Adrenal gland (tissue), 12 donors: Measurements from ENCODE around the gene C10orf105. TPM values are rescaled to one million over a fixed set of nuclear protein-coding genes. Genes with fewer than 3 reads are reported as not detected.

Experiments
- DNase-seq, 7 donors: peaks; one replicate each; pipeline ENCODE4 v3.0.0-alpha.2; 2019 to 2020
- H3K27ac ChIP-seq, 5 donors: fragments of 200-600 bp; sonication (generic) in 4 of 5; 1 replicate in 3 of 5; 2 replicates in 2 of 5; pipeline versions ENCODE4 v1.5.1 to v1.8.0; 2016 to 2020; ENCODE audit warnings: mild to moderate bottlenecking in 1 of 5
- H3K27me3 ChIP-seq: fragments of 200-600 bp; 2 replicates; pipeline ENCODE4 v1.8.0; 2021
- H3K36me3 ChIP-seq, 2 donors: fragments of 200-600 bp; replicated peaks in 1 of 2; 1 replicate in 1 of 2; 2 replicates in 1 of 2; pipeline versions ENCODE4 v1.5.1 to v1.8.0; 2018 to 2022
- H3K4me1 ChIP-seq, 2 donors: fragments of 200-600 bp; replicated peaks in 1 of 2; 1 replicate in 1 of 2; 2 replicates in 1 of 2; pipeline versions ENCODE4 v1.5.1 to v1.8.0; 2018 to 2021
- H3K4me3 ChIP-seq, 4 donors: fragments of 200-600 bp; sonication (generic) in 3 of 4; one replicate each; pipeline ENCODE4 v1.5.1; 2016 to 2018
- H3K9me3 ChIP-seq, 3 donors: fragments of 200-600 bp; sonication (generic) in 1 of 3; replicated peaks in 1 of 3; 1 replicate in 2 of 3; 2 replicates in 1 of 3; pipeline versions ENCODE4 v1.5.1 to v1.8.0; 2016 to 2021
- POLR2A ChIP-seq, 2 donors: fragments of 450-650 bp; IDR thresholded peaks; one replicate each; pipeline ENCODE4 v1.6.1; 2017; ENCODE audit warnings: antibody characterized with exemption in 2 of 2, mild to moderate bottlenecking in 2 of 2, moderate library complexity in 1 of 2
- WGBS, 4 donors: extraction: QIAGEN DNeasy Blood & Tissue Kit in 2 of 4; methylation state at CpG; one replicate each; pipeline versions ENCODE4 v1.1.5 to v1.1.7; 2013 to 2017; 5-methylcytosine and 5-hydroxymethylcytosine counted together
- intact Hi-C, 2 donors: fragments of 100-400 bp; cut with DNase I; formaldehyde crosslinking; loops; one replicate each; pipeline versions ENCODE4 v1.14.1 to v1.15.0; 2022 to 2023
- polyA plus RNA-seq, 3 donors: library from polyadenylated mRNA; stranded (reverse); fragments of 200-250 nt in 2 of 3; fragments of 350-450 nt in 1 of 3; fragmentation: Illumina TruSeq in 1 of 3; extraction: RNeasy Lipid Tissue Mini Kit (QIAGEN cat#74804) in 1 of 3; gene quantifications; one replicate each; pipeline ENCODE4 v1.2.3, GENCODE V29; 2013 to 2014
- total RNA-seq, 9 donors: library from RNA; depleted of rRNA in 4 of 9; stranded (reverse); fragments of >200 nt in 4 of 9; fragments of 120-200 nt in 1 of 9; fragmentation: NEBNext Ultra II Directional in 1 of 9; extraction: Animal tissue kit (Norgen Biotek cat#: 25700) in 1 of 9; gene quantifications; one replicate each; pipeline versions ENCODE4 v1.1.0 to v1.2.4, GENCODE V29; 2013 to 2023
- TF ChIP-seq, protein P1 (sequence below), 6 experiments: fragments of 450-650 bp in 4 of 6; fragments of 200-600 bp in 2 of 6; sonication (generic) in 1 of 6; IDR thresholded peaks; 1 replicate in 5 of 6; 2 replicates in 1 of 6; pipeline versions ENCODE4 v1.5.1 to v1.8.0; 2016 to 2021; ENCODE audit warnings: antibody characterized with exemption in 6 of 6, mild to moderate bottlenecking in 2 of 6, moderate library complexity in 1 of 6
- donor health status: healthy with polysubstance abuse.
- donor health status: Bipolar disorder and iron deficiency.
- donor health status: DM: yes; HTN: yes; CAD: no.
- donor health status: DM: no; HTN: no; CAD: no.
- donor health status: DM: no; HTN: no; CAD: no.
- donor health status: DM: yes; HTN: yes; CAD: no.

The C10orf105 gene
- total and polyA plus RNA-seq, 12 donors, result under 0.01 to 0.48 (median 0.07) TPM; not detected in 2

DNA sequence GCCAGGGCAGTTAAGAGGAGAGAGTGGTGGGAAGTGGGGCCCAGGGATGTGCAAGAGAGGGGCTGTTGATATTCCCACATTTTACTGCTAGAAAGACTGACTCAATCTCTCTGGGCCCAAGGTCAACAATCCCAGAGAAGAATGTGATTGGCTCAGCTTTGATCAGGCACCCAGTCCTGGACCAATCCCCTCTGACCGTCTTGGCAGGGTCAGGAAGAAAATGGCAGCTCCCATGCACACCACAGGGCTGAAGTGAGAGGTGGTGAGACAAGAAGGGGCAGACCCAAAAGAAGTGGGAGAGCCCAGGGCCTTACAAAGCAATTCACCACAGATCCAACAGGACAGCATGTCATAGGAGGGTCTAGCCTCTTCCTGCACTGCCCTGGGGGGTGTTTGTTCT, 3.3 kb upstream of the C10orf105 start:
- Histone ChIP-seq H3K27me3 (no peaks in the 10 kb centered on the region), H3K27ac (no peak overlapping the region), H3K36me3 (no peaks in the 10 kb centered on the region), H3K4me3 (no peak overlapping the region), H3K9me3 (no peaks in the 10 kb centered on the region), H3K4me1 (peaks cover 10 to 20% of the 10 kb centered on the region in 2 donors)
- TF ChIP-seq, protein P1, sequence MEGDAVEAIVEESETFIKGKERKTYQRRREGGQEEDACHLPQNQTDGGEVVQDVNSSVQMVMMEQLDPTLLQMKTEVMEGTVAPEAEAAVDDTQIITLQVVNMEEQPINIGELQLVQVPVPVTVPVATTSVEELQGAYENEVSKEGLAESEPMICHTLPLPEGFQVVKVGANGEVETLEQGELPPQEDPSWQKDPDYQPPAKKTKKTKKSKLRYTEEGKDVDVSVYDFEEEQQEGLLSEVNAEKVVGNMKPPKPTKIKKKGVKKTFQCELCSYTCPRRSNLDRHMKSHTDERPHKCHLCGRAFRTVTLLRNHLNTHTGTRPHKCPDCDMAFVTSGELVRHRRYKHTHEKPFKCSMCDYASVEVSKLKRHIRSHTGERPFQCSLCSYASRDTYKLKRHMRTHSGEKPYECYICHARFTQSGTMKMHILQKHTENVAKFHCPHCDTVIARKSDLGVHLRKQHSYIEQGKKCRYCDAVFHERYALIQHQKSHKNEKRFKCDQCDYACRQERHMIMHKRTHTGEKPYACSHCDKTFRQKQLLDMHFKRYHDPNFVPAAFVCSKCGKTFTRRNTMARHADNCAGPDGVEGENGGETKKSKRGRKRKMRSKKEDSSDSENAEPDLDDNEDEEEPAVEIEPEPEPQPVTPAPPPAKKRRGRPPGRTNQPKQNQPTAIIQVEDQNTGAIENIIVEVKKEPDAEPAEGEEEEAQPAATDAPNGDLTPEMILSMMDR (IDR thresholded peaks at IDR 0.05), result no peak
- no peak for TF ChIP-seq POLR2A (IDR thresholded peaks at IDR 0.05)
- 70 to 91% (median 77%) methylated on average over 1 of the region's 1 CpG for WGBS, 4 donors
- DNase-seq, result no peak
- intact Hi-C loops, result loop anchor here in 1 of 2 donors (5.0 kb wide), 1 partner anchor 74 kb away; no protein-coding TSS in a partner anchor

DNA sequence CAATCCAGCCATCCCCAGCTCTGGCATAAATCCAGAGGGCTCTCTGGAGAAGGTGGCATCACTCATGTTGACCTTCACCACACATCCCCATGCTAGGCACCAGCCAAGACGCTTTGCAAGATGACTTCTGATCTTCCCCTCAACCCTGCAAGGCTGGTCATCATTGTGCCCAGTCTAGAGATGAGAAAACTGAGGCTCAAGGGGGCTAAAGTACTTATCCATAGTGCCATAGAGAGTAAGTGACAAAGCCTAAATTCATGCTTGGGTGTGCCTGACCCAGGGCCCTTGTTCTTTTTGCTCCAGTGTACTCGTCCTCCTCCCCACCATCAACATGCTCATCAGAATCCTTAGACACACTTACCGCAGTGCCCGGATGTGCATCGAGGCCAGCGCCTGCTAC, 1.7 kb upstream of the C10orf105 start:
- no peak overlapping the region for H3K4me3 ChIP-seq
- no peaks in the 10 kb centered on the region for H3K36me3 ChIP-seq
- intact Hi-C loops, result loop anchor here in 1 of 2 donors (5.0 kb wide), 1 partner anchor 76 kb away; no protein-coding TSS in a partner anchor
- no peak overlapping the region for H3K27ac ChIP-seq
- no peaks in the 10 kb centered on the region for H3K27me3 ChIP-seq
- no peaks in the 10 kb centered on the region for H3K9me3 ChIP-seq
- DNase-seq, result no peak
- peaks cover 0 to 13% of the 10 kb centered on the region in 2 donors for H3K4me1 ChIP-seq
- WGBS, 4 donors, result 85 to 93% (median 88%) methylated on average over 6 of the region's 6 CpGs
- no peak for TF ChIP-seq POLR2A (IDR thresholded peaks at IDR 0.05)
- TF ChIP-seq, protein P1 (IDR thresholded peaks at IDR 0.05), result no peak

DNA sequence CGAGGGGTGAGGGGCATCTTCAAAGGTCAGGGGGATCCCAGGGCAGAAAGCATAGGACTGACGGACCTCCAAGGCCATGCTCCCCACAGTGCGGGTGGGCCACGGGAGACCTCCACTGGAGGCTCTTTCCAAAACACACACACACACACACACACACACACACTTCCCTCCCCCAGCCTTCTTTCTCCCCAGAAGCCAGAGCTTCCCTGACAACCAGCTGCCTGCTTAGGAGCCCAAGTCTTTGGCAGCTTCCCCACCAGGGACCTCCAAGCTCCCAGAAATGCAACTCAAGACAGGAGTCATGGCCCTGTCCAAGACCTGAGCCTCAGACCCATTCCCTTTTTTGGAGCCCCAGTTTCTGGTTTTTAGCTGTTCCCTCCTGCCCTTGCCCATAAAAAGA, 710 bp upstream of the C10orf105 start:
- Histone ChIP-seq H3K4me3 (no peak overlapping the region), H3K4me1 (peaks cover 0 to 8% of the 10 kb centered on the region in 2 donors), H3K27ac (no peak overlapping the region), H3K27me3 (no peaks in the 10 kb centered on the region), H3K9me3 (no peaks in the 10 kb centered on the region), H3K36me3 (no peaks in the 10 kb centered on the region)
- intact Hi-C loops, result loop anchor here in 1 of 2 donors (5.0 kb wide), 1 partner anchor 77 kb away; no protein-coding TSS in a partner anchor
- 50 to 85% (median 68%) methylated on average over 4 of the region's 4 CpGs for WGBS, 4 donors
- TF ChIP-seq POLR2A (IDR thresholded peaks at IDR 0.05), result no peak
- TF ChIP-seq, protein P1 (IDR thresholded peaks at IDR 0.05), result no peak
- DNase-seq, result no peak

DNA sequence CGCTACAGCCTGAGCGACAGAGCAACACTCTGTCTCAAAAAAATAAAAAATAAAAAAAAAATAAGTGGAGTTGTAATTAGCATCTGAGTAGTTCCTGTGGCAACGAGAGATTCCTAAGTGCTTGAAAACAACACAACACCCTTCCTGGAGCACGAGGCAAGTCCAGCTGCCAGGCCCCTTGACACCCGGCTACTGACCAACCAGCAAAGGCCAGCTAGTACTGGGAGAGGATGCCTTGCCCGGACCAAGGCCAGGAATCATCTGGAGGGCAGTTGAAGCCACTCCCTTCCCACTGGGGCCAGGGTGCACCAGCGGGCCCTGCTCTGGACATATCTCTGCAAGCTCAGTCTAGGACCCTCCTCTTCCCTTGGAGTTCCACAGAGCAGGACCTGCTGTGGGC, 536 bp downstream of the C10orf105 start:
- Histone ChIP-seq H3K9me3 (no peaks in the 10 kb centered on the region), H3K27ac (peak overlapping the region in 2 of 5 donors; percentile 17 to 71), H3K27me3 (no peaks in the 10 kb centered on the region), H3K4me1 (peaks cover 3 to 20% of the 10 kb centered on the region in 2 donors), H3K36me3 (no peaks in the 10 kb centered on the region), H3K4me3 (no peak overlapping the region)
- TF ChIP-seq POLR2A (IDR thresholded peaks at IDR 0.05), result no peak
- TF ChIP-seq, protein P1 (IDR thresholded peaks at IDR 0.05), result no peak
- 68 to 79% (median 76%) methylated on average over 5 to 7 of the region's 7 CpGs for WGBS, 4 donors
- peak in 3 of 7 donors; percentile 18 to 65 (median 41) for DNase-seq
- intact Hi-C loops, result no loop called here
